DND-41 (cell line): ENCODE data around the gene KNDC1.

ENCODE experiments used
- ATAC-seq: fragments of 200-7000 bp; cut with Tn5 transposase; 3 replicates; pipeline ENCODE4 v1.9.1; 2021; ENCODE audit warnings: low read depth; ENCODE audit not compliant: insufficient read depth
- DNase-seq: peaks from one replicate; pipeline ENCODE4 v3.0.0-alpha.2; 2020
- H2AFZ ChIP-seq: 2 replicates; pipeline ENCODE4 v1.6.0; 2012; ENCODE audit warnings: low read depth, low read length
- H3K27ac ChIP-seq: 2 replicates; pipeline ENCODE4 v1.5.1; 2012; ENCODE audit warnings: low read length, inconsistent platforms
- H3K27me3 ChIP-seq: fragments of 200-600 bp; sonication (generic); 2 replicates; pipeline ENCODE4 v1.6.0; 2012; ENCODE audit warnings: low read length, mild to moderate bottlenecking, inconsistent platforms; ENCODE audit not compliant: insufficient read depth, poor library complexity
- H3K36me3 ChIP-seq: 2 replicates; pipeline ENCODE4 v1.5.1; 2012; ENCODE audit warnings: low read length, inconsistent platforms; ENCODE audit not compliant: insufficient read depth
- H3K4me1 ChIP-seq: 2 replicates; pipeline ENCODE4 v1.5.1; 2012; ENCODE audit warnings: mild to moderate bottlenecking, low read length; ENCODE audit not compliant: insufficient read depth
- H3K4me2 ChIP-seq: 2 replicates; pipeline ENCODE4 v1.6.0; 2012; ENCODE audit warnings: mild to moderate bottlenecking, moderate library complexity, low read length, inconsistent platforms; ENCODE audit not compliant: insufficient read depth
- H3K4me3 ChIP-seq, 2 experiments: fragments of 200-600 bp in 1 of 2; shearing (Covaris generic) in 1 of 2; 2 replicates each; pipeline ENCODE4 v1.5.1; 2012 to 2016; ENCODE audit warnings: inconsistent platforms in 2 of 2, low read length in 2 of 2, mild to moderate bottlenecking in 2 of 2, low read depth in 1 of 2, moderate library complexity in 1 of 2
- H3K79me2 ChIP-seq: 2 replicates; pipeline ENCODE4 v1.6.0; 2012; ENCODE audit warnings: low read length, inconsistent platforms; ENCODE audit not compliant: insufficient read depth
- H3K9ac ChIP-seq: 2 replicates; pipeline ENCODE4 v1.6.0; 2012; ENCODE audit warnings: low read depth, mild to moderate bottlenecking, inconsistent platforms, low read length, moderate library complexity
- H3K9me3 ChIP-seq: 2 replicates; pipeline ENCODE4 v1.5.1; 2012; ENCODE audit warnings: low read length, moderate library complexity, mild to moderate bottlenecking, inconsistent platforms; ENCODE audit not compliant: insufficient read depth, severe bottlenecking
- H4K20me1 ChIP-seq: 2 replicates; pipeline ENCODE4 v1.6.0; 2012; ENCODE audit warnings: low read length; ENCODE audit not compliant: insufficient read depth
- CTCF ChIP-seq: IDR thresholded peaks from 2 replicates; pipeline ENCODE4 v1.5.1; 2012; ENCODE audit warnings: borderline replicate concordance, low read length, moderate library complexity, mild to moderate bottlenecking; ENCODE audit not compliant: poor library complexity, severe bottlenecking; ENCODE audit errors: extremely low read depth
- EZH2 ChIP-seq: IDR thresholded peaks from 3 replicates; pipeline ENCODE4 v1.6.1; 2012; ENCODE audit warnings: borderline replicate concordance, low read depth, mild to moderate bottlenecking, moderate library complexity, low read length, inconsistent platforms; ENCODE audit not compliant: severe bottlenecking

The KNDC1 gene

GRCh38 chr10:133198206-133198605 is 38.2 kb downstream of the KNDC1 start:
- ATAC-seq, result no peak
- Histone ChIP-seq H3K27ac (no peak overlapping the region), H3K4me3 (no peak overlapping the region), H3K4me1 (no peaks in the 10 kb centered on the region), H3K9ac (no peak overlapping the region), H3K4me2 (no peak overlapping the region), H3K36me3 (no peaks in the 10 kb centered on the region), H3K27me3 (no peaks in the 10 kb centered on the region), H4K20me1 (no peaks in the 10 kb centered on the region; the same call in 1 of the 2 replicates), H3K9me3 (no peaks in the 10 kb centered on the region), H2AFZ (no peak overlapping the region), H3K79me2 (no peaks in the 10 kb centered on the region)
- TF ChIP-seq EZH2, result no peak
- TF ChIP-seq CTCF, result no peak
- DNase-seq, result no peak

DNA sequence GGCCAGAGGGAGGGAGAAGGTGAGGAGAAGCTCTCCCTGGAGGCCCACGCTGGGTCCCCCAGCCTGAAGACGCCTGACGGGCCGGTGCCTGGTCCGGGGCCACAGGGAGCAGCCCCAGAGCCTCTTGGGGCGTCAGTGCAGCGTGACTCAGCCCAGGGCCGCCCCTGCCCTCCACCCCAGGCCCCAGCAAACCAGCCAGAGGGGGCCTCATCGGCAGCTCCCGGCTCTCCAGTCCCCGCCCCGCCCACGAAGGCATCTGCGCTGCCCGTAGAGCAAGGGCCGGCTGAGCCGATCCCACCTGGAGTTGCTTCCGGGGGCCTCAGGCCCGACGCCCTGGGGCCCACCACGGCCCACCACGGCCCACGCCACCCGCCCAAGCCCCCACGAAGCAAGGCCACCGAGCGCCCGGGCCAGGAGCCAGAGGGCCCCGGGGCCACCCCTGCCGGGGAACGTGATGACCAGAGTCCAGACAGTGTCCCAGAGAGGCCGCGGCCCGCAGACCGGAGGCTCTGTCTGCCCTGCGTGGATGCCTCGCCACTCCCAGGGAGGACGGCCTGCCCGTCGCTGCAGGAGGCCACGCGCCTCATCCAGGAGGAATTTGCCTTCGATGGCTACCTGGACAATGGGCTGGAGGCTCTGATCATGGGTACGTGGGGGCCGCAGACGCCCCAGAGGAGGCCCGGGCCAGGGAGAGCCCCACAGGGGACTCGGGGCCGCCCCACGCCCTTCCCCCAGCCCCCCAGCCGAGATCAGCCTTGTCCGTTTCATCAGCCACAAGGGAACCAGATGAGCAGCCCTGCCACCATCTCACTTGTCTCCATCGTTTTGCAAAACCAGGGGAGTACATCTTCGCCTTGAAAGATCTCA is 38.8 kb downstream of the KNDC1 start:
- no peaks in the 10 kb centered on the region for H3K79me2 ChIP-seq
- no peaks in the 10 kb centered on the region for H3K9me3 ChIP-seq

DNA sequence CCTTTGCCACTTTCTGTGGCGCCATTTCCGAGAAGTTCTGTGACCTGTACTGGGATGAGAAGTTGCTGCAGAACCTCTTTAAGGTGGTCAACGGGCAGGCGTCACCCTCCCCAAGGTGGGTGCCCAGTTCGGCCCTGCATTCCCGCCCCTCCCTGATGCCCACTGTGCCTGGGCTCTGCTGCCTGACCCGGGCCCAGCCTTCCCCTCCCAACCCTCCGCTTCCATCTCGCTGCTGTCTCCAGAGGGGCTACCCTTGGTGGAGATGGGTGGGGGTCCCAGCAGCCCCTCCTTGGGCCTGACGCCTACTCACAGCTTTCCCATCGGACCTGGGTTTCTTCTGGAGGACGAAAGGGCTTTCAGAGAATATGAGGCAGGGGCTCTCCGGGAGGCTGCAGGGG is 39.5 kb downstream of the KNDC1 start:
- DNase-seq (no peak), ATAC-seq (no peak)
- Histone ChIP-seq H2AFZ (no peak overlapping the region), H3K4me1 (no peaks in the 10 kb centered on the region), H4K20me1 (no peaks in the 10 kb centered on the region; the same call in 1 of the 2 replicates), H3K9ac (no peak overlapping the region), H3K36me3 (no peaks in the 10 kb centered on the region), H3K27ac (no peak overlapping the region), H3K4me3 (no peak overlapping the region), H3K4me2 (no peak overlapping the region), H3K79me2 (no peaks in the 10 kb centered on the region), H3K27me3 (no peaks in the 10 kb centered on the region), H3K9me3 (no peaks in the 10 kb centered on the region)
- TF ChIP-seq CTCF (no peak), EZH2 (no peak)

More for the DNA sequence above, 38.8 kb downstream of the KNDC1 start:
- H3K4me2 ChIP-seq, result no peak overlapping the region
- TF ChIP-seq CTCF, result no peak
- TF ChIP-seq EZH2, result no peak
- no peak for DNase-seq
- no peaks in the 10 kb centered on the region; the same call in 1 of the 2 replicates for H4K20me1 ChIP-seq
- ATAC-seq, result no peak
- no peaks in the 10 kb centered on the region for H3K36me3 ChIP-seq
- H3K9ac ChIP-seq, result no peak overlapping the region
- H3K27ac ChIP-seq, result no peak overlapping the region
- H3K27me3 ChIP-seq, result no peaks in the 10 kb centered on the region
- no peak overlapping the region for H3K4me3 ChIP-seq
- no peak overlapping the region for H2AFZ ChIP-seq
- no peaks in the 10 kb centered on the region for H3K4me1 ChIP-seq
